GM21619 (cell line): ENCODE data around the gene HMGN1.
"Not testable (repeated sequence)": the region's sequence is repeated elsewhere in the genome, so short reads cannot be mapped to it uniquely, and the experiment has no call there.

ENCODE experiments used
- ATAC-seq: cut with Tn5 transposase; IDR thresholded peaks from one replicate; pipeline ENCODE4 v1.9.1; 2021; ENCODE audit not compliant: unreplicated experiment

The HMGN1 gene

GRCh38 chr21:39369896-39370288 lies 21.0 kb upstream of the HMGN1 start:
- ATAC-seq = not testable (repeated sequence)

- ATAC-seq = no peak
These were observed 18.9 kb upstream of the HMGN1 start for GRCh38 chr21:39367783-39368182.

GRCh38 chr21:39366563-39366962 lies 17.7 kb upstream of the HMGN1 start:
- no peak for ATAC-seq

DNA sequence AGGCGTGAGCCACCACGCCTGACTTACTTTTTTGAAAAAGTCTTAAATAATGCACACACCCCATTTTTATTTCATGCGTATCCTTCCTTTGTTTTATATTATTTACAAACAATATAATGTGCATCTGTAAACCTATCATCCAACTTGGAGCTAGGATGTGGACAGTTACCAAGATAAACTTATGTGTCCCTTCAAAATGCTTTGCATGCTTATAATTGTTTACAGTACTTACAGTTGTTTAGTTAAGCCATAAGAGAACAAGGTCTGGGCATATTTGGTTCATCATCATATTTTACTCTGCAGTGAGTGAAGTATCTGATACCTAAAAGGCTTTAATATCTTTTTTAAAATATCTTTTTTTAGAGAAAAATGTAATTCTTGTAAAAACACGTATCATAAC lies 16.1 kb upstream of the HMGN1 start:
- ATAC-seq = no peak

DNA sequence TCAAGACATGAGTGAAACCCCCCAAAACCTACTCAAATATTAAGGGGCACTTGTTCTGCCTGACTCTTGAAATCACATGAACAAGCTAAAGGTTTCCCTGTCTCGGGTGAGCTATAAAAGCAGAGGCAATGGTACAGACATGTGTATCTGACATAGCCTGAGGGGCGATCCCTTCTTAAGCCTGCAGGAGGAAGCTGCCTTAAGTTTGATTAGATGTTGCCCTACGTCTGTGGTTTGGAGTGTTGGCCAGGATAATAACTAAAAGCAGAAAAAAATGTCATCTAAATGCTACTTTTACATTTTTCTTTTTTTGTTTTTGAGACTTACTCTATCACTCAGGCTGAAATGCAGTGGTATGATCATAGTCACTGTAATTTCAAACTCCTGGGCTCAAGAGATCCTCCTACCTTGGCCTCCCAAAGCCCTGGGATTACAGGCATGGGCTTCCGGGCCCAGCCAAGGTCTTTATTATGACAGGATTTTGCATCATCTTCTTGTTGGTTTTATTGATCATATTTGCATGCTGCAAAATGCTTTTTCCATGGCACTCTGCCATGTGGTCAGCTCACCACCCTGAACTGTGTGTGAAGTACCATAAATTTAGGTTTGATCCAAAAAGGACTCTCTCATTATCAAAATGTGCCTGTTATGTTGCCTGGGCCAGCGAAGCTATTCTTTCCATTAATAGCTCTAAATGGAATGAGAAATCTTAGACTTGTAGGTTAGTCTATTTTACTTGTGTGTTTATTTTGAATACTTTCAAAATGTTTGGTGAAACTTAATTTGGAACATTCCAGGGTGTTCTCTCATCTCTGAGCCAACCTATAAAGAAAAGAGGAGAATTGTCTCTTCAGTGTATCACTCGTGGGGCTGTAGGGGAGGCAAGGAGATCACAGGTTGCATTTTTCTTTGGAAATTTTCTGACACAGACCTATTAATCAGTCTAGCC lies 15.0 kb upstream of the HMGN1 start:
- no peak for ATAC-seq

- no peak for ATAC-seq
These were observed 13.8 kb upstream of the HMGN1 start for GRCh38 chr21:39362733-39363132.

DNA sequence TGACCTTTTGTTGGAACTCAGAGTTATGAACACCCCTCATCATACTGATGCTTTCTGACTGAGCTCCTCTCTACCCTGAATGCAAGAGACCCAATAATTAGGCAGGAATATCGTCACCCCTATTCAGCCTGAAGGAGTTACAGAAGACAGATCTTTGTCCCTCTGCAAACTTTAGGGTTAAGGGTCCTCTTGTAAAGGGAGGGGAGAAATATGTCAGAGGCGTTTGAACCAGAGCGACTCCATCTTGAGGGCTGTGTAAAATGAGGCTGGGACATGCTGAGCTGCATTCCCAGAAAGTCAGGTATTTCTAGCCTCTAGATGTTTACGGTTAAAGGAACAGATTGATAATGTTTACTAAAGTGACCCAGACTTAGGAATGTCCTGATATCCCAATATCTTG lies 10.5 kb upstream of the HMGN1 start:
- no peak for ATAC-seq

- no peak for ATAC-seq
These were observed 4.4 kb upstream of the HMGN1 start for GRCh38 chr21:39353295-39353694.

GRCh38 chr21:39350094-39351005 lies 1.5 kb upstream of the HMGN1 start:
- no peak for ATAC-seq

GRCh38 chr21:39349211-39350093 lies 564 bp upstream of the HMGN1 start:
- peak; percentile 83 for ATAC-seq

DNA sequence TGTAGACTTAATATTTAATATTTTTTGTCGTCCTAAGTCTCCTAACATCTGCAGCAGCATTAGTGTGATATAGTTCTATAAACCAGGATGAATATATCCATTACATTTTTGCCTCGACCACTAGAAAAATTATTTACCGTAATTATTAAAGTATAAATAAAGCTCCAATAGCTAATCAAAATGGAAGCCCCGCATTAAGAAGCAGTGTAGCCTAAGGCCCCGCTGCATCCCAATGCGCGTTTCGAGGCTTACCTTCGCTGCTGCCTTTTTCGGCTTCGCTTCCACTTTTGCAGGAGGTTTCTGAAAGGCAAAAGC lies 891 bp downstream of the HMGN1 start:
- no peak for ATAC-seq

GRCh38 chr21:39347537-39347936 lies 1.4 kb downstream of the HMGN1 start:
- ATAC-seq = no peak

GRCh38 chr21:39346671-39347331 lies 2.1 kb downstream of the HMGN1 start:
- no peak for ATAC-seq

DNA sequence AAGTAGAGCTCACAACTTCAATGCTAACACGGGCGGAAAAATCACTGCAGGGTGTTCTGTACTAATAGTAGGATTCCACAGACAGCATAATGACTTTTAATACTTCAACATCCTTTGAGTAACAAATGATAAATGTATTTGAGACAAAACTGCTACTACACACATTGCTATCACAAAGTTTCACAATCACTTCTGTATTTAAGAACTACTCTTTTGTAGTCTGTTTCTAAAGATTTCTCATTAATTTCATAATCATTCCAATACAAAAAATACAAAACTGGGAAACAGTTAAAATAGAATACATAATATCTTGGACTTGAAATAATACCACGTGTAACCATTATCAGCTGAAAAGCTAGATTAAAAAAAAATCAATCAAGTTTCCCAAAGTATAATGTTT lies 2.7 kb downstream of the HMGN1 start:
- ATAC-seq = no peak

DNA sequence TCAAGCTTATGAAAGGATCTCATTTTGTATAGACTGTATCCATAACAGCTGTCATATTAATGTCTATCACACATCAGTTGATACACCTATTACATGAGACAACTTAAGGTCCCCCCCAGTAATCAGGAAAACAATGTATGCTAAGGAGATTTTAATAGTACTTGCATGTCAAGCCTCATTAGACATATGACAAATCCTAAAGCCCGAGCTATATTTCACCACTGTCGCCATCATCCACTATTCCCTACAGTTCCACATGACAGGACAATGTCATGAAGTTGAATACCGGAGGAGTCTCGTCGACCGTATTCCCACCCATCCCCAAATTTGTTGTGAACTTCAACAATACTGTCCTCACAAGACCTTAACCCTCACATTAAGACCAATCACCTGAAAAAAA lies 3.4 kb downstream of the HMGN1 start:
- no peak for ATAC-seq

DNA sequence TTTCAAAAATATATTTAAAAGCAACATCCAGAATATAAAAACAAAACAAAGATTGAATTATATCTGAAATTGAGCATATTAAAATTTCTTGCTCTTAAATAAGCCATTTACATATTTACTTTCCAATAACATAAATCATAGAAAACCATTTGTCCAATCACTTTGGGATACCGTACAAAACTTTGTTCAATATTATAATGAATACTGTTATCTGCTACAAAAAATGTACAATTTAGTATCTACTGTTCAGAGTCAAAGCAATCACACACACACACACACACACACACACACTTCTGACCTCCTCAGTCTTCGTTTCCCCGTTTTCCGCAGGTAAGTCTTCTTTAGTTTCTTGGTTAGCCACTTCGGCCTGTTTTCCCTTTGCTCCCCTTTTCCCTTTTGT lies 4.0 kb downstream of the HMGN1 start:
- ATAC-seq = no peak

DNA sequence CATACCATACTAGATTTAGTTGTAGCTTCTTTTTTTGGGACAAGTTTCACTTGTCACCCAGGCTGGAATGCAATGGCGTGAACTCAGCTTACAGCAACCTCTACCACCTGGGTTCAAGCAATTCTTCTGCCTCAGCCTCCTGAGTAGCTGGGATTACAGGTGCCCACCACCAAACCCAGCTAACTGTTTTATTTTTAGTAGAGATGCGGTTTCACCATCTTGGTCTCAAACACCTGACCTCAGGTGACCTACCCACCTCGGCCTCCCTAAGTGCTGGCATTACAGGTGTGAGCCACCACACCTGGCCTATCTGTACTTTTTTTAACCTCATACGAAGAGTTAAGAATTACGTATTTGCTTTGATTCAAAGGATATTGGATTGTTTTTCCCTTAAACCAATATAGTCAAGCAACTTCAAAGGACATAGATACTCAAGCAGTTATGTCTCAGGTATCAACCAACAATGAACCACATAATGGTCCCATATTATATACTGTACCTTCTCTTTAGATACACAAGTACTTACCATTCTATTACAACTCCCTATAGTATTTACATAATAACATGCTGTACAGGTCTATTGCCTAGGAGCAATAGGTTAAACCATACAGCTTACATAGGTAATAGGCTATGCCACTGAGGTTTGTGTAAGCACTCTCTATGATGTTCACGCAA lies 7.5 kb downstream of the HMGN1 start:
- ATAC-seq = no peak

- no peak for ATAC-seq
These were observed 8.2 kb downstream of the HMGN1 start for GRCh38 chr21:39340687-39341086.

- no peak for ATAC-seq
These were observed 9.7 kb downstream of the HMGN1 start for GRCh38 chr21:39339231-39339630.

DNA sequence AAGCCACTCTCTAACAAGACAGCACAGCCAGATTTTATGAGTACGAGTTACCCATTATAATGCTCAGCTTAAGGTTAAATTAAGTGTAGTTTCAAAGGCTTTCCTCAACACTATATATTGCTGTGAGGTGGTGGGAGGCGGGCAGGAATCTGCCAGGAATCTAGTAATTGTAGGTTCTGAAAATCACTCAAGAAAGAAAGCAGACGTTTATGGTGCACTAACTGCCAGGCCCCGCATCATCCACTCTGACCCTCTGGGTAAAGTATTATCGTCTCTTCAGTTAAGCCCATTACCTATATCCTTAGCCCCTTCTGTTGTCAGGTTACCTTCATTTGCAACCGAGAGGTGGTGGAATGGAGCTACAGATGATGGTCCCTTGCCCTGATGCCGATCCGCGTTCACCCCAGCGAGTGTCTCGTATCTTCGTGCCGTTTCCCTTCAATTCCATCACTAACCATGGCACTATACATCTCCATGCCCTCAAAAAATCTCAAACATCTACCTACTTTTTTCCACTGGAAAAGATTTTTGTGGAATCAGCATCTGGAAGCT lies 12.4 kb downstream of the HMGN1 start:
- ATAC-seq = no peak
